Hepatic stellate cell (primary cell): Measurements from ENCODE around the gene ZDHHC22.

Experiments used
- DNase-seq: peaks from one replicate; pipeline ENCODE4 v3.0.0; 2011; ENCODE audit warnings: low spot score

ZDHHC22 gene

GRCh38 chr14:77103951-77104350, 37.6 kb downstream of the ZDHHC22 start:
- DNase-seq: no peak

GRCh38 chr14:77103475-77103874, 38.1 kb downstream of the ZDHHC22 start:
- DNase-seq: no peak

DNA sequence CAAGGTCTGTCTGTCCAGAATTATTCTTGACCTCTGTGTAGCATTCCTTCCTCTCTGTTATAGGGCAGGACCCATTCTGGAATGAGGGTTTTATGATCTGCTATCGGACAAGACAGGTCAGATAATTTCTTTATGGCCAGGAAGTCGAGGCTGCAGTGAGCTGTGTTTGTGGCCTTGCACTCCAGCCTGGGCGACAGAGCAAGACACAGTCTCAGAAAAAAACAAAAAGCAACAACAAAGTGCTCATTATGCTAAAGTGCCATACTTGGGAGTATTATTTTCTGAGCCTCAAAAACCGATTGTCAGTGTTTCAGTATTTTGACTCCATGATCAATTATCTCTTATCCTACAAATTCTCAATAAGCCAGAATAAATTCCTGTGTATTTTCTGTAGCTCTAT, 39.4 kb downstream of the ZDHHC22 start:
- no peak for DNase-seq

DNA sequence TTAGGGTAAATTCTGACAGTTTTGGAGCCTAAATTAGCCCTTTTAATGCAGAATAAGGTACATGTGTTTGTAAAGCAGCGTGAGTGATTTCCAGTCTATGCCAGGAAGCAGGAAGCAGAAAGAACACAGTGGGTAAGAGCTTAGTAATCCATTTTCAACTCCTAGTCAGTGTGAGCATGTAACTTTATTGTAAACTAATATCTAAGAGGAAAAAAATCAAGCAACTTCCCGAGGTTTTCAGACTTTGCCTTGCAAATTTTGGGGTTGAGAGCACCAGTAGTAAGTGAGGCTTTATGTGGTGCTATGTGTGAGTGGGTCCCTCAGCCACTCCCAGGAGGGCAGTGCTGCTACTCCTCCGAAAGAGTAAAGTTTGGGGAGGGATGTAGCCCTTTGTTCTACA, 40.6 kb downstream of the ZDHHC22 start:
- DNase-seq: no peak

- DNase-seq: peak; percentile 38
Measured at GRCh38 chr14:77099425-77100167, 42.0 kb downstream of the ZDHHC22 start.

- DNase-seq: no peak
Measured at GRCh38 chr14:77098529-77099353, 42.9 kb downstream of the ZDHHC22 start.

GRCh38 chr14:77097700-77098528, 43.7 kb downstream of the ZDHHC22 start, which contains the start of gene CIPC:
CIPC (plus strand) TSS chr14:77098258; CDS start chr14:77105709, 7,451 bp downstream.
- peak; percentile 98 for DNase-seq

- no peak for DNase-seq
Measured at GRCh38 chr14:77097006-77097699, 44.4 kb downstream of the ZDHHC22 start.

GRCh38 chr14:77094672-77095284, 46.8 kb downstream of the ZDHHC22 start:
- peak; percentile 73 for DNase-seq

DNA sequence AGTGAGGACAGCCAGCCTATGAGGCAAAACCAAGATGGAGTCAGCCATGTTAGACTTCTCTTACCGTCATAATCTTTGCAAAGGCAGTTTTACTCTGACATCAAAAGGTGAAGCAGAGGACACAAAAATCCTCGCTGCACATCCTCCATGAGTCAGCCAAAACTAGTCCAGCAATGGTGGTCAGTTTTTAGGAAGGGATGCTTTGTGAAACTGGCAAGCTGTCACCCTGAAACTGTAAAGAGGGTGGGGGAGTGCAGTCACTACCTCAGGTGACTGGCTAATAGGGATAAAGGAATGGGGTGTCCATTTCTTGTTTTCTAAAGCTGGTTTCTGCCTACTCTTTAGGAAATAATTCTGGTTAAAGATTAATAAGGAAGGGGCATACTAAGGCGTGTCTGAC, 48.9 kb downstream of the ZDHHC22 start:
- DNase-seq: no peak

DNA sequence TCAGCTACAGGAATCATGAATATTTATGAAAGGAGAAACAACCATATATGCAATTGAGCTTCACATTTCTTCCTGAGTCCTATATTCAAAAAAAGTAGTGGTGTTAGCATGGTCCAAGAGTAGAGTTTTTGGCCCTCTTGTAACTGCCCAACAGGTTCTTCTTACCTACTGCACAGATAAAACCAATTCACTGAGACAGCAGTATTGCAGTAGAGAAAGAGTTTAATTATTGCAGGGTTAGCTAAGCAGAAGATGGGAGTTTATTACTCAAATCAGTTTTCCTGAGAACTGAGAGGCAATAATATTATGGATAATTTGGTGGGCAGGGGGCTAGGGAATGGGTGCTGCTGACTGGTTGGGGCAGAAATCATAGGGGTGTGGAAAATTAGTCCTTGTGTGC, 50.1 kb downstream of the ZDHHC22 start:
- DNase-seq: no peak

- DNase-seq: no peak
Measured at GRCh38 chr14:77088645-77089044, 52.9 kb downstream of the ZDHHC22 start.

DNA sequence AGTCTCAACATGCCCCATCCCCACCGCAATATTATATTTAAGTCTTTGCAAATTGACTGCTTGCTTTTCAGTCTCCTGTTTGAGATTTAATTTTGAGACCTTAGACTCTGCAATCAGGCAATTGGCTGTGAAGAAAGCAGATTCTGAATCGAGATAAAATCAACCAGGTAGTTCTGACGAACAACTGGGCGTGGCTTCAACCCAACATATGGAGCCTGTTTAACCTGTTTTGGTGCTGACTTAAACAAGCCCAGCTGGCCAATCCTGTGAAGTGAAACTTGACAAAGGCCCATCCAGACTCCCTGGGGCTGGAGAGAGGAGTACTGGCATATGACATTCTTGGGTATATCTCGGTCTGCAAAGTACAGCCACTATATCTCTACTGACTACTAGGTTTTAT, 53.4 kb downstream of the ZDHHC22 start:
- DNase-seq: no peak

GRCh38 chr14:77087631-77088030, 54.0 kb downstream of the ZDHHC22 start:
- no peak for DNase-seq

DNA sequence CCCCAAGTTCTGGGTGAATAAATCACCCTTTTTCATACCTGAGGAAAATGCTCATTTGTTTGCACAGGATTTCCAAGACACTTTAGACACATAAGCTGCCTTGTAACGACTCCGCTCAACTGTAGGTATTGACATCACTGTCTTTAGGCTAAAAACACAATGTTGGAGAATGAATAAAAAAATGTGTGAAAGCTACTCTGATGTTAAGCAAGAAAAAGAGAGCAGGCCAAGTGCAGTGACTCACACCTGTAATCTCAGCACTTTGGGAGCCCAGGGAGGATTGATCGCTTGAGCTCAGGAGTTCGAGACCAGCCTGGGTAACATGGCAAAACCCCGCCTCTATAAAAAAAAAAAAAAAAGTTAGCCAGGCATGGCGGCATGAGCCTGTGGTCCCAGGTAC, 54.6 kb downstream of the ZDHHC22 start:
- no peak for DNase-seq

DNA sequence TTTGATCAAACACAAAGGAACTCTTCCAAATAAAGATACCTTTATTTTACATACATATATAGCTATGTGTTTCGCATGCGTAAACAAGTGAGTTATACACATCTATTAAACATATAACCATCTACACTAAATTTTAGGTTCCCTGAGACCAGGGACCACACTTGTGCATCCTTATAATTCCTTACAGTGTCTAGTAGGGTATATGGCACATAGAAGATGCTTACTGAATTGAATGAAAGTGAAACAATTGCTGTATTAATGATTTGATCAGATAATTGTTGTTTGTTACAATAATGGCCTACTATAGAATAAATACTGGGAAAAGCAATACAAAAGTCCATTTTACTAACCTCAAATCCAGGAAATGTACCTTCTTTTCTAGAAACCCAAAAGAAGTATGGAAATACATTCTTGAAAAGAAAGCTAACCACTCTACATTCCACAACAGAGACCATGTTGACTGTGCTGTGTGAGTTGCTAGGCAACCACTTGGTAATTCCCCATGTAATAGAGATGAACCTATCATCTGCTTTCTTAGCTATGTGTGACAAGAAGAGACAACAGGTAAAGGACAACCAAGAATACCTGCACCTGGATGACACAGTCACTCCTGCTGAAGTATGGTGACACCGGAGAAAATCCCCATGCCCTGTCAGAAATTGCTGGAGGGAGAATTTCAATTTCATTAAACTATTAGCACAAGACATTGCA, 55.4 kb downstream of the ZDHHC22 start:
- peak; percentile 42 for DNase-seq

GRCh38 chr14:77085538-77085937, 56.1 kb downstream of the ZDHHC22 start:
- no peak for DNase-seq

DNA sequence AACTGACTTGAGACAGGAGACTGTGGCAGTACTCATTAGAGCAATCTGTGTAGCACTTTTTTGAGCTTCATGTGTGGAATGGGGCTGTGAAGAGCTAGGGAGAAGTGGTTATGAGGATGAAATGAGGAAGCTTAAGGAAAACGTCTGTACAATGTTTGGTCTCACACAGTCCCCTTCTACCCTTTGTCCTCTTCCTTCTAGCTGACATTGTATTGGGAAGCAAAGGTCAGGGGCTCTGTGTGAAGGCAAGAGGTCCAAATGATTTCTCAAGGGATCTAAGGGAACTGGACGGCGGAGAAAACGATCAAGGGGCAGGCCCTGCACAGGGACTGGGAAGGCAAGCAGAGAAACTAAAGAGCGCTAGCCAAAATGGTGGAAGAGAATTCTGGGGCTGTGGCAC, 56.6 kb downstream of the ZDHHC22 start:
- no peak for DNase-seq

DNA sequence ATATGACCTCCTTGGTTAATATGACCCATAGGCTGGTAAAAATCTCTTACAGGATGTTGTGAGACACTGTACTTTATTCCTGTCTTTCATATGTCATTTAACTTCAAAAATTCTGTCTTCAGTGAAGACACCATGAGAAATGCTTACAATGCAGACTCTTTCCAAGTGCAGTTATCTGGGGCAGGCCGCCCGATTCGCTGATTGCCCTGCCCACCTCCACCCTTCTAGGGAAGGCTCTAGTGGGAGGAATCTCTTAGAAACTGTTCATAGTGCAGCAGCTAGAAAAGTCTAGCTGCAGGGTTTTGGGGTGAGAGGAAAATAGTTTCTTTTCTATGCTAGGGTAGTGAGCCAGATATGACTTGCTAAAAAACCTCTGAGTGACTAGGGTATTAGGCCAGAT, 58.5 kb downstream of the ZDHHC22 start:
- no peak for DNase-seq

DNA sequence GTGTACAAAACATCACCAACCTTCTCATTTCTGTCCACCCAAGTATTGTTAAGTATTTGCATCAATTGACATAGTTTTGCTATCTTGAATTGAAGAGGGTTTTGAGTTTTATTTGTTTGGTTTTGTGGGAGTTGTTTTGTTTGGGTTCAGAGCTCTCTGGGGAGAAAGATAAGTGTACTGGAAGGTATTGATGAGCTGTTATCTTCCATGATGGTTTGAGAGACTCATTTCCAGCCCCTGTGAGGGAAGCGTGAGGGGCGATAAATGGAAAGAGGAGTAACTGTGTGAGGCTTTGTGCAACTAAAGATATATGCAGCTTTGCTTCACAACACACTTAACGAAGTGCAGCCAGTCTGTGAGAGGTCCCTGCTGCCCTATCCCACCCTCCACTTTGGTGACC, 59.2 kb downstream of the ZDHHC22 start:
- DNase-seq: no peak
